ENCODE results near the gene NELL1.
A peak's percentile ranks its signal among the peaks of the same experiment; 100 is the strongest.

NELL1 gene

GRCh38 chr11:20627701-20628100 is 41.7 kb upstream of the NELL1 start:
- H3K4me3 ChIP-seq (ENCODE audit: control insufficient read depth, low read depth, low read length), result no peak overlapping the region
- DNase-seq (ENCODE audit: low read depth), result no peak
- no peak for TF ChIP-seq CTCF (conservative IDR thresholded peaks at IDR 0.05; ENCODE audit: control insufficient read depth, insufficient read depth, low read depth, low read length)

- H3K4me3 ChIP-seq (ENCODE audit: control insufficient read depth, low read depth, low read length), result no peak overlapping the region
- no peak for TF ChIP-seq CTCF (conservative IDR thresholded peaks at IDR 0.05; ENCODE audit: control insufficient read depth, insufficient read depth, low read depth, low read length)
- DNase-seq (ENCODE audit: low read depth), result no peak
Measured at GRCh38 chr11:20631519-20632168, 37.7 kb upstream of the NELL1 start.

GRCh38 chr11:20632169-20632532 is 37.2 kb upstream of the NELL1 start:
- H3K4me3 ChIP-seq (ENCODE audit: control insufficient read depth, low read depth, low read length), result no peak overlapping the region
- TF ChIP-seq CTCF (conservative IDR thresholded peaks at IDR 0.05; ENCODE audit: control insufficient read depth, insufficient read depth, low read depth, low read length), result no peak
- DNase-seq (ENCODE audit: low read depth), result no peak

- DNase-seq (ENCODE audit: low read depth), result no peak
- peak; percentile 1 for TF ChIP-seq CTCF (conservative IDR thresholded peaks at IDR 0.05; ENCODE audit: control insufficient read depth, insufficient read depth, low read depth, low read length)
- no peak overlapping the region for H3K4me3 ChIP-seq (ENCODE audit: control insufficient read depth, low read depth, low read length)
Measured at GRCh38 chr11:20634044-20634443, 35.3 kb upstream of the NELL1 start.

GRCh38 chr11:20634781-20635180 is 34.6 kb upstream of the NELL1 start:
- no peak overlapping the region for H3K4me3 ChIP-seq (ENCODE audit: control insufficient read depth, low read depth, low read length)
- DNase-seq (ENCODE audit: low read depth), result no peak
- no peak for TF ChIP-seq CTCF (conservative IDR thresholded peaks at IDR 0.05; ENCODE audit: control insufficient read depth, insufficient read depth, low read depth, low read length)

GRCh38 chr11:20638074-20638473 is 31.3 kb upstream of the NELL1 start:
- DNase-seq (ENCODE audit: low read depth), result no peak
- TF ChIP-seq CTCF (conservative IDR thresholded peaks at IDR 0.05; ENCODE audit: control insufficient read depth, insufficient read depth, low read depth, low read length), result no peak
- H3K4me3 ChIP-seq (ENCODE audit: control insufficient read depth, low read depth, low read length), result no peak overlapping the region

GRCh38 chr11:20639688-20640087 is 29.7 kb upstream of the NELL1 start:
- TF ChIP-seq CTCF (conservative IDR thresholded peaks at IDR 0.05; ENCODE audit: control insufficient read depth, insufficient read depth, low read depth, low read length), result no peak
- no peak for DNase-seq (ENCODE audit: low read depth)
- H3K4me3 ChIP-seq (ENCODE audit: control insufficient read depth, low read depth, low read length), result no peak overlapping the region
